HUDEP-2 (cell line): ENCODE results near the gene ENTR1.

Experiments
- DNase-seq, 76 experiments: peaks; one replicate each; lab custom pipeline; 2025; ENCODE audit not compliant: unreplicated experiment in 76 of 76; lab: John Stamatoyannopoulos, UW

ENTR1 gene

GRCh38 chr9:136379401-136379800, 31.0 kb downstream of the ENTR1 start:
- DNase-seq, result no peak

- no peak for DNase-seq
Measured at GRCh38 chr9:136379003-136379287, 31.5 kb downstream of the ENTR1 start.

GRCh38 chr9:136378170-136379002, 32.0 kb downstream of the ENTR1 start:
- no peak for DNase-seq

GRCh38 chr9:136377341-136378169, 32.9 kb downstream of the ENTR1 start:
- no peak for DNase-seq

GRCh38 chr9:136376457-136376856, 34.0 kb downstream of the ENTR1 start:
- no peak for DNase-seq

- DNase-seq, result no peak
Measured at GRCh38 chr9:136375096-136375495, 35.3 kb downstream of the ENTR1 start.

GRCh38 chr9:136374183-136374575, 36.2 kb downstream of the ENTR1 start:
- no peak for DNase-seq

GRCh38 chr9:136373300-136374182, 36.9 kb downstream of the ENTR1 start, which contains the start of gene CARD9:
CARD9 (minus strand) TSS chr9:136373669; CDS start chr9:136372078, 1,591 bp downstream.
- DNase-seq, result no peak

GRCh38 chr9:136372561-136373299, 37.7 kb downstream of the ENTR1 start:
- peak in 9 of 76 experiments; percentile 5 to 41 (median 11) for DNase-seq

GRCh38 chr9:136372006-136372405, 38.4 kb downstream of the ENTR1 start:
- DNase-seq, result no peak

GRCh38 chr9:136371533-136371880, 38.9 kb downstream of the ENTR1 start:
- DNase-seq, result no peak

GRCh38 chr9:136370687-136371532, 39.5 kb downstream of the ENTR1 start:
- DNase-seq, result no peak

GRCh38 chr9:136370037-136370436, 40.4 kb downstream of the ENTR1 start:
- no peak for DNase-seq

GRCh38 chr9:136368190-136368589, 42.2 kb downstream of the ENTR1 start:
- DNase-seq, result no peak

GRCh38 chr9:136367296-136368145, 42.9 kb downstream of the ENTR1 start:
- DNase-seq, result no peak

GRCh38 chr9:136366826-136367225, 43.6 kb downstream of the ENTR1 start:
- no peak for DNase-seq

GRCh38 chr9:136365775-136366222, 44.6 kb downstream of the ENTR1 start:
- no peak for DNase-seq
